Hematopoietic multipotent progenitor cell treated with erythropoietin and hydrocortisone succinate and interleukin-3 and kit ligand, for 17 days (in vitro differentiated cells): Measurements from ENCODE around the gene NELFB.
"Not testable (repeated sequence)": the region's sequence is repeated elsewhere in the genome, so short reads cannot be mapped to it uniquely, and the experiment has no call there.

Experiments
- DNase-seq: peaks from one replicate; pipeline ENCODE4 v3.0.0-alpha.2; 2015; ENCODE audit warnings: low spot score

NELFB gene

GRCh38 chr9:137247135-137247915, 7.8 kb upstream of the NELFB start:
- no peak for DNase-seq

GRCh38 chr9:137247916-137248175, 7.3 kb upstream of the NELFB start:
- DNase-seq: peak; percentile 22

DNA sequence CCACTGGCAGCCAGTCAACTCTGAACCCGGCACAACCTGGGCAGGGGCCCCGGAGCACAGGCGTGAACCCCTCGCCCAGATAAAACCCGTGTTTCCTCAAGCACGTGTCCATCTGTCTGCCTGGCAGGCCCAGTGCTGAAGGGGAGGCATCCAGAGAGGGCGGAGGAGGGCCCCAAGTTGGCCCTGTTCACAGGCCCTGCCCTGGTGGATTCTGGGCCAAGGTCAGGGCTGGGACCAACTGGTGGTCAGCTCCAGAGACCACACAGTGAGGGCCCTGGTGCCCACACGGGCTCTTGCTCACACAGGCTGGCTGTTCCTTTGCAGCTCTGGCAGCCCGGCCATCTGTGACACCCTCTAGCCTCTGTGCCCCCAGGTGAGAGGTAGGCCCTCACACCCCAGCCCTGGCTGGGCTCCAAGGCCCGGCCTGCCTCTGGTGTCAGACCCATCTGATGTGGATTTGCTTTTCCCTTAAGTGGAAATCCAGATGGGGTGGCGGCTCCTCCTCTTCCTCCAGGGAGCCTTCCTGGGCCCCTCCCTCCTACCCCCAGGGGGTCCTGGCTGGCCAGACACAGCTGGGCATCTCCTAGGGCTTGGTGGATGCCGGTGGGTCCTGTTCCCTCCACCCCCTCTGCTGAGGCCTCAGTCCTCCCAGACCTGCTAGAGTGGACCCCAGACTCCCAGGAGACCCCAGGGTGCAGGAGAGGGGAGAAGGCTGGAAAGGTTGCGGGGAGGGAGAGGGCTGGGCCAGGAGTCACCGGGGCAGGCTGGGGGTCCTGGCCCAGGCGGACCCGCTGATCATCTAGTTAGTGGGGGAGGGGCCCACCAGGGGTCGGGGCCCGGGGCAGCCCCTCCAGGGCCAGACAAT, 4.6 kb upstream of the NELFB start:
- peak; percentile 31 for DNase-seq

DNA sequence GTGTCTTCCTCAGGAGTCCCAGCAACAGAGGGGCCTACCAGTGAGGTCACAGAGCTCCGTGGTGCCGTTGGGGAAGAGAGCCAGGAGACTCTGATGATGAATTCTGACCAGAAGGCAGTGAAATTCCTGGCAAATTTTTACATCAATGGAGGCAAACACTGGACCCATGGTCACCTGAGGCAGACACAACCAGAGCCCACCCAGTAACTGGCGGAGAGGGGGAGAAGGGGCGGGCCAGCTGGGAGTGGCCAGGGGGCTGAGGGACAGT, 4.0 kb upstream of the NELFB start, which contains the start of gene STPG3:
Gene STPG3, plus strand, starts transcription at position 93 of the 268 bp plus-strand sequence. Its CDS starts 1 bp downstream, at position 94.
- peak; percentile 19 for DNase-seq

DNA sequence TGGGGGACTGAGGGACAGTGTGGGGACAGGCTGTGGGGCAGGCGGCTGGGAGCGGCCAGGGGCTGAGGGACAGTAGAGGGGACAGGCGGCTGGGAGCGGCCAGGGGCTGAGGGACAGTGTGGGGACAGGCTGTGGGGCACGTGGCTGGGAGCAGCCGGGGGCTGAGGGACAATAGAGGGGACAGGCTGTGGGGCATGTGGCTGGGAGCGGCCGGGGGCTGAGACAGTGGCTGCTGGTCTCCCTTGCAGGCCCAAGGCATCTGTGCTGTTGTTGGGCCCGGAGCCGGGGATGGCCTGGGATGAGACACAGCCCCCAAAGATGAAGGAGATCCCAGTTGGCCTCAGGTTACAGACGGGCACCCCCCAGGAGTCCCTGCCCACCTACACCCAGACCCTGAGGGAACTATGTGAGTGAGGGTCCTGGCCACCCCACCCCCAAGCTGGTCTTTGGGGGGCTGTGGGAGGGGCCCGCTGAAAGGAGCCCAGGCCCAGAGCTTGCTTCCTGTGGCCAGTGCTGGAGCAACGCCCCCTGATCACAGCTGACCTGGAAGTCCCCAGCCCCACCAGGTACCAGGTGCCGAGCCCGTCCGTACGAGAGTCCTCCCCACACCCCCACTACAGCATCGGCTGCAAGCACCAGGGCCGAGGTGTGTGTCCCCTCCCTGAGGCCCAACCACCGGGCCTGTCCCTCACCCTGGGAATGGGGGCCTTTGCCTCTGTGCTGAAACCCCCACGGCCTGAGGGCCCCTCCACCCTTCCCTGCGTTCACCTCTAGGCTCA, 3.4 kb upstream of the NELFB start:
- no peak for DNase-seq

GRCh38 chr9:137252555-137253506, 2.3 kb upstream of the NELFB start:
- DNase-seq: peak; percentile 19

DNA sequence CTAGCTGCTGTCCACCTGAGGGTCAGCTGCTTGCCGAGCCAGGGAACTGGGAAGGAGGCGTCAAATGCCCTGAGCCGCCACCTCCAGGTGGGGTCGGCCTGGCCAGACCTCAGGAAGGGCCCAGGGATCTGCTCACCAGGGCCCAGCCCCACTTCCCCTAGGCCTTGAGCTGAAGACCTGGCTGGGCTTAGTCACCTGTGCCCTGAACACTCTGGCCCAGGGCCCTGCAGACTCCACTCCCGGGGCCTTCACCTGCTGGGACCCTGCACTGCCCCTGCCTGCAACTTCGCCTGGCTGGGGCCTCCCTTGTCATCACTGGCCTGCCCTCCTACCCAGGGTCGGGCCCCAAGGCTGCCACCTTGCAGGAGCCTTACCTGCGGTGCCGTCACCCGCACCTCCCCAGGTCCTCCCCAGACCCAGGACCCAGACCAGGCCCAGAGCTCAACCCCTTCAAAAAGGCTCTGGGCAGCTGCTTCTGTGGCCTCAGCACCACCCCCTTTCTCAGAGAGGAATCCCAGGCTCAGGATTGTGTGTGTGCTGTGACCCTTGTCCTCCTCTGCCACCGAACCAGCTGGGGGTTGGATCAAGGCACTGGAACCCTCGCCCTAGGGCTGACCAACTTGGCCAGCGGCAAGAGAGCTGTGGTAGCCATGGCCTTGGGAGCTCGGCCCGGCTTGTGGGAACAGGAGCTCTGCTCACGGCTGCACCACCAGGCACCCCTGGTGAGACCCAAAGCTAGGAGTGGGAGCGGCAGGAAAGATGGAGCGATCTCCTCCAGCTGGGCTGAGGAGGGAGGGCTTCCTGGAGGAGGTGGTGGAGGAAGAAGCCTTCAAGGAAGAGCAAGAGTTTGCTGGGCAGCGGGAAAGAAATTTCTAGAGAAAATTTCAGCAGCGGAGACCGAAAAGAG, 1.2 kb upstream of the NELFB start:
- peak; percentile 21 for DNase-seq

GRCh38 chr9:137255448-137256114, 454 bp downstream of the NELFB start:
- no peak for DNase-seq

- DNase-seq: no peak
Measured at GRCh38 chr9:137256362-137256761, 1.2 kb downstream of the NELFB start.

- DNase-seq: no peak
Measured at GRCh38 chr9:137256856-137257255, 1.7 kb downstream of the NELFB start.

- not testable (repeated sequence) for DNase-seq
Measured at GRCh38 chr9:137262173-137262908, 7.2 kb downstream of the NELFB start.

DNA sequence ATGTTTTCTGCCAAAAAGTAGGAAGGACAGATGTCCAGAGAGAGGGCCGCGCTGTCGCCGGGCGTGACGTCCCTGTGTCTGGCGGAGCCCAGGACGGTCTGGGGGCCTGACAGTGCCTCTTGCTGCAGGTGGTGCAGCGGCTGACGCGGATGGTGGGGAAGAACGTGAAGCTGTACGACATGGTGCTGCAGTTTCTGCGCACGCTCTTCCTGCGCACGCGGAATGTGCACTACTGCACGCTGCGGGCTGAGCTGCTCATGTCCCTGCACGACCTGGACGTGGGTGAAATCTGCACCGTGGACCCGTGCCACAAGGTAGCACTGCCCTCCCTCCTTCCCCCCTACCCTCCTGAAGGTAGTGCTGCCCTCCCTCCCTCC, 7.8 kb downstream of the NELFB start:
- DNase-seq: no peak

DNA sequence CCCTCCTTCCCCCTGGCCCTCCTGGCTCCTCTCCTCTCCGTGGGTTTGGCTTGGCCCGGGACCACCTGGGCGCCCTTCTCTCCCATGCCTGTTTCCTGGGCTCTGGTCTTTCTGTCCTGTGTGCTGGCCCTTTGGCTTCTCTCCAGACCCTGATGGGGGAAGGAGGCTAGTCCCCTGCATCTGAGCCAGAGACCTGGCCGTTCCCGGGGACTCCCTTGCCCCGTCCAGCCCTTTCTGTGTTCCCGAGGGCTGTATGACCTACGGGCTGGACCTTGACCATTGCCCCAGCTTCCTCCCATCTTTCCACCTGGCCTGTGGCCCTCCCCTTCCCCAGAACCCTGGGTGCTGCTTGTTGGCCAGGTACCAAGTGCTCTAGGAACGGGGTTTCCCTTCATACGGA, 8.4 kb downstream of the NELFB start:
- no peak for DNase-seq

DNA sequence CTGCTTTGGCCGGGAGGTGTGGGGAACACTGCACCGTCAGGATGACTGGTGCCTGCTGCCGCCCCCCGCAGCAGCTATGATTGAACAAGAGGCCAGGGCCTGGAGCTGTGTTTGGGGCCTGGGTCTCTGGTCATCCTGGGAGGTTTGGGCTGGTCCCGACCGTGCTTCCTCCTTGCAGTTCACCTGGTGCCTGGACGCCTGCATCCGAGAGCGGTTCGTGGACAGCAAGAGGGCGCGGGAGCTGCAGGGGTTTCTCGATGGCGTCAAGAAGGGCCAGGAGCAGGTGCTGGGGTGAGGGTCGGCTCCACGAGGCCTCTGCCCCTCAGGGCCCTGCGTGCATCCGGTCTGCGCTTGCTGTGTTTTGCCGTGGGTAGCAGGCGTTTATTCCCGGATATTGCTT, 8.9 kb downstream of the NELFB start:
- no peak for DNase-seq

DNA sequence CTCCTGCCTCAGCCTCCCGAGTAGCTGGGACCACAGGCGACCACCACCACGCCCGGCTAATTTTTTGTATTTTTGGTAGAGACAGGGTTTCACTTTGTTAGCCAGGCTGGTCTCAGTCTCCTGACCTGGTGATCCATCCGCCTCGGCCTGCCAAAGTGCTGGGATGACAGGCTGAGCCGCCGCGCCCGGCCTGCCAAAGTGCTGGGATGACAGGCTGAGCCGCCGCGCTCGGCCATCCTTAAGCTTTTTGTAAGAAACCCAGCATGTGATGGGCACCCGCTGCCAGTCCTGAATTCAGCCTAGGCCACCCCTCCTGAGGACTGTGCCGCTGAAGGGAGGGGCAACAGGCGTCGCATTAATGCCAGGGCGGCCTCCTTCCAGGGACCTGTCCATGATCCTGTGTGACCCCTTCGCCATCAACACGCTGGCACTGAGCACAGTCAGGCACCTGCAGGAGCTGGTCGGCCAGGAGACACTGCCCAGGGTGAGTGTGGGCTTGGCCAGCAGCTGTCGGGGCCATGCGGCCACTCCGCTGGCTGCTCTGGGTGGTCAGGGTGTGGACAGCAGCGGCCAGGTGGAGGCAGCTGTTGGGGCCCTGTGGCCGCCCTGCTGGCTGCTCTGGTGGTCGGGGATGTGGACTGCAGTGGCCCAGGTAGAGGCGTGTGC, 10.5 kb downstream of the NELFB start:
- no peak for DNase-seq

DNA sequence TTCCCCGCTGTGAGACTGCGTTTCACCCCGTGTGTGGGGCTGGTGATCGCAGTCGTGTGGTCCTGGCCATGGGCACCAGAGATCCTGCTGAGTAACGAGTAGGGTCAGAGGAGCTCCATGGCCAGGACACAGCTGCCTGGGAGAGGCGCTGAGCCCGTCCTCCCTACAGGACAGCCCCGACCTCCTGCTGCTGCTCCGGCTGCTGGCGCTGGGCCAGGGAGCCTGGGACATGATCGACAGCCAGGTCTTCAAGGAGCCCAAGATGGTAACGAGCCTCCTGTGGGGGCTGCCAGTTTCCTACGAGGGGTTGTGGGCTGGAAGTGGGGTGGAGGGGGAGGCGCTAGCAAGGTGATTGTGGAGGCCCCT, 11.0 kb downstream of the NELFB start:
- no peak for DNase-seq

- no peak for DNase-seq
Measured at GRCh38 chr9:137266585-137267453, 11.7 kb downstream of the NELFB start.

DNA sequence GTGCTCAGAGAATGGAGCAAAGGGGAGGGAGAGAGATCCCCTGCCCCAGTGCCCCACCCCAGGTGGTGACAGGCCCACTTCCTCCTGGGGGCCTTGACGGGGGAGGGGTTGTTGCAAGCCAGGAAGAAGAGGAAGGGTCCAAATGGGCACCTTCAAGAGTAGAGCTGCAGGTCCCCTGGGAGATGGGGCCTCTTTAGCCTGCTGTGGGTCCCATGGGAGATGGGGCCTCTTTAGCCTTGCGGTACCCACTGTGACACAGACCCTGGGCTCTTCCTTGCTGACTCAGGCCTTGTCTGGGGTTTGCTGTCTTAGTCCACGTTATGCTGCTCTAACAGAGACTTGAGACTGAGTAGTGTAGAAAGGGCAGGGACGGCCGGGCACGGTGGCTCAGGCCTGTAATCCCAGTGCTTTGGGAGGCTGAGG, 12.8 kb downstream of the NELFB start:
- no peak for DNase-seq
